GM21526 (cell line): Measurements from ENCODE around the gene SET.

Source experiments
- ATAC-seq: cut with Tn5 transposase; IDR thresholded peaks from one replicate; pipeline ENCODE4 v1.9.1; 2021; ENCODE audit warnings: moderate library complexity; ENCODE audit not compliant: unreplicated experiment, low FRiP score

The SET gene

DNA sequence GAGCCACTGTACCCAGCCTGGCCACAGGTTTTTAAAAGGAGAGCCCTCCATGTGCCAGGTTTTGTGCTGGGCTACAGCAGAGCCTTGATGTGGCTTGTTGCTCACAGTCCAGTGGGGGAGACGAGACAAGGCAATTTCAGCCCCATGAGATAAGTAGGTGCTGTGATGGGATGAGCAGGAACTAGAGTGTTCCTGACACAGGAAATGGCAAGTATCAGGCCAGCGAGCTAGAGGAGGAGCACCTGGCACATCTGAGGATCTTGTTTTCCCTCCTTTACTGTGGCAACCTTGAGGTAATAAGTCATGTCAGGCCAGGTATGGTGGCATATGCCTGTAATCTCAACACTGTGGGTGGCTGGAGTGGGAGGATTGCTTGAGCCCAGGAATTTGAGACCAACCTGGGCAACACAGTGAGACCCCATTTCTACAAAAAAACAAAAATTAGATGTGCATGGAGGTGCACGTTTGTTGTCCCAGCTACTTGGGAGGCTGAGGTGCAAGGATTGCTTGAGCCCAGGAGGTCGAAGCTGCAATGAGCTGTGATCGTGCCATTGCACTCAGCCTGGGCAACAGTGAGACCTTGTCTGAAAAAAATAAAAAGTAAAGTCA, 38.7 kb downstream of the SET start:
- no peak for ATAC-seq

DNA sequence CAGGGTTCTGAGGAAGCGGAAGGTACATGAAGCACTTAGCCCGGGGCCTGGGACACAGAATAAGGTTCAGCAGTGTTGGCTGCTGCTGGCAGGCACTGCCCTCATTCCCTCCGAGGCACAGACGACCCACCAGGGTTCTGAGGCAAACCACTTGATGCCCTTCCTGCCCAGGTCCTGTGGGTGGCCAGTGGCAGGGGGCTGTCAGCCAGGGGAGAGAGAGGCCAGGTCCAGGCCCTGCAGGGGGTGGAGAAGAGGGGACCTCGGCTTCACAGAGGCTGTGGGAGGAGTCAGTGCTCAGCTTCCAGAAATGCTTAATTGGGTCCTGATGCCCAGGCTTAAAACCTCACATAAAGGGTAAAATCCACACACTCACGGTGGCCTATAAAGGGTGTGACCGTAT, 39.3 kb downstream of the SET start:
- no peak for ATAC-seq

DNA sequence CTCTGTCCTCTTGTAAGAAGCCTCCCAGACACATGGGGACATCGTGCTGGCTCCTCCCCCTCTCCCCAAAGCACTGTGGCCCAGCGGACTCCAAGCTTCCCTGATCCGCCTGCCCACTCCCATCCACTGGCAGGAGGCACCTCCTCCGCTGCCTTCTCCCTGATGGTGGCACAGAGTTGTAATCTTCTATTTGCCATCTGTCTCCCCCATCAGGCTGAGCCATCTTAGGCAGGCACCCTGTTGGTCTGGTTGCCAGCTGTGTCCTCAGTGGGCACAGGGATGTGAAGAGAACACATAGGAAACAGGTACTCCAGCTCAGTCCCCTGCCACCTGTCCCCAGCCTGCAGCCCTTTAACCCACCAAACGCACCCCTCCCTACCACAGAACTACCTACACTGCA, 40.3 kb downstream of the SET start:
- no peak for ATAC-seq

DNA sequence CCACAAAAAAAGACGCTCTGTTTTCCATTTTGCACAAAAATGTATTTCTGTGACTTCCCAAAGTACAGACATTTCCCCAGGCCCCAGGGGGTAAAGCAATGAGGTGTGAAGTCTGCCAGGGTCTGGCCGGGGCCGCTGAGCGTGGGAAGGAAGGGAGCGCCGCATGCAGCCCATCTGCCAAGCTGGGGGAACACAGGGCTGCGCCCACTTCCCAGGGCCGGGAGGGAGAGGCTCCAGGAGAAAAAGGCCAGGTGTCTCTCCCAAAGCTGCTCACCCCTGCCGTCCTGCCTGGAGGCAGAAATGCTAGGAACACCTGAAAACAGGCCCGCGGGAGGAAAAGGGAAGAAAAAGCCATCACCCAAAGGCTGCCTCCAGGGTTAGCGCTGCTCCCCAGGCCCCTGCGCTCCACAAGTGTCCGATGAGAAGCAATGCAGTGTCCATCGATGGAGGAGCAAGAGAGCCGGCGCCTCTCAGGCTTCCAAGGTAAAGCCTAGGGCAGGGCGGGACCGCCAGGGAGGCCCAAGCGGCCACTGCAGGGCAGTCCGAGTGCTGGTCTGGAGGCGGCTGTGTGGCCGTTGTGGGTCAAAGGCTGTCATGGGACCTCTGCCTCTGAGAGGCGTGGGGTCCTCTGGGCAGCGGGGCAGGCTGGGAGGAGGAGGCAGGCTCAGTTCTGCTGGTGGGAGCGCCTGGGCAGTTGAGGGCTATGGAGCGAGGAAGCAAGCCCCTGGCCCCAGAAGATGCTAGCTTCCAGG, 40.9 kb downstream of the SET start:
- no peak for ATAC-seq

DNA sequence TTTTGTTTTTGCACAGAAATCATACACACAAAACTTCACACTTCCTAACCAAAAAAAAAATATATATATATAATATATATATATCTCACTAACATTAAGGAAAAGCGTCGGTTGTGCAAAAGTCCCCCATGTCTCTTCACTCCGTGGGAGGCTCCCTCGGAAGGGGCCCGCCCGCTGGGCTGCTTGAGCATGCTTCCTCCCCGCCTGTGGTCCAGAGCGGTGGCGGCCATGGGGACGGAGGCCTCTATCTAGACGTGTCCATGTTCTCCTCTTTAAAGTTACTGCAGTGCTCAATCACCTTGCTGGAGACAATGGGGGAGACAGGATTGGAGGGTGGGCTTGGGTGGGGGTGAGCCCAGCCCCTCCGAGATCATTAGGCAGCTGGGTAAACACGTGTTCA, 42.1 kb downstream of the SET start:
- no peak for ATAC-seq

DNA sequence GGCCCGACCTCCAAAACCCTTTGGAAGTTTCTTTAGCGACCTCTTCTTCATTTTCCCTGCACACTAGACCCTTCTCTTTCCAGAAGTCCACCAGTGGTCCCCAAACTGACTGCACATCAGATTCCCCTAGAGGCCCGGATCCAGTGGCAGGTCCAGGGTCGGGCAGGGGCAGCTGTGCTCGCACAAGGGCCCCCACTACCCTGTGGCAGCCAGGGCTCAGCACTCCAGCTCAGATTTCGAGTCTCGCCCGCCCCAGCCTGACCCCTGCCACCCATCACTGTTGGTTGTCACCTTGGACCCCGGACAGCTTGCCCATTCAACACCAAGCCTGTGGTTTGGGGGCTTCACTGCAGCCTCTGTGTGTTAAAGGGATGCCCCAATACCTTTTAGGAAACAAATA, 42.7 kb downstream of the SET start:
- no peak for ATAC-seq

DNA sequence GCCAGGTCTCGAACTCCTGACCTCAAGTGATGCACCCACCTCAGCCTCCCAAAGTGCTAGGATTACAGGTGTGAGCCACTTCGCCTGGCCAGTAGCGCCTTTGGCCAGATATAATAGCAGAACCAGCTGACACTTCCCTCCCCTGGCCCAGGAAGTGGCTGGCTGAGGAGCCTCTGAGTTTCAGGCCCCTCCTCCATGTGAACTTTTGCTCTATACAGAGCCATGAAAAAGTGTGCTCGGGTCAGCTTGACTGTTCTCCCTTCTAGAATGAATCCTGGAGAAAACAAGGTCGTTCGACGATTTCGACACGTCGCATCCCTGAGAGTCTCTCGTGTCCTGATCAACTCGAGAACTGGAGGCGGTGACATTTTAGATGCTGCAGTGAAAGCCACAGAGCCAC, 43.6 kb downstream of the SET start:
- ATAC-seq = no peak

DNA sequence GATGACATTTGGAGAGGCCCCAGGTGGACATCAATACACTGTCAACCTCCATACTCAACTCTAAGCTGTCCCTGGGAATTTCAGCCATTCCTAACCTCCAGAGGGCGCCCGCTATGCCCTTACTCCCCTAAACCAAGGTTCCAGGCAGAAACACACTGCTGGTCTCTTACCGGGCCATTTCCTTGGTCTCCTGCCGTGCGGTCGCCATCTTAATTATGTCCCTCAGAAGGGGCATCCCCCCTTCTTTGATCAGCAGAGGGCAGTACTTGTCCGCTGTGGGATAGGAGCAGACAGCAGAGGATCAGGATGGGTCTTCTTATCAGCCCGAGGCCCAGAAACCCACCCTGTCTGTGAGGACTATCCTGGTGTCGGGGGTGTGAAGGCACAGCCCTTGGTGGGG, 44.2 kb downstream of the SET start:
- ATAC-seq = no peak

DNA sequence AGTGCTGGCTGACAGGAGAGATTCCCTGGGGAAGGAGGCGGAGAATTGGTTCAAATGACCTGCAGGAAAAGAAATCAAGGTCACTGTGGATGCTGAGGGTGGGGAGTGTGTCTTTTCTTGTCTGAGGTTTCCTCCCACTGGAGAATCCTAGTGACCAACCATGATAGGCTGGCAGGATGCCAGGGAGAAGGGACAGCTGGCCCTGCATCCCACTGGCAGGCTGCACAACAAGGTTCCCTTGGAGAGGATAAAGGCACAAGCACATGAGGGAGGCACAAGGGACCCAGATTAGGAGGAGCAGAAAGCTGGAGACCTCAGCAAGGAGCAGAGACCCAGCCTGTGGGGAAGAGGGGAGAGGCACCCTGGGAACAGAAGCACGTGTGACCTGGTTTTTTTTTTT, 46.4 kb downstream of the SET start:
- ATAC-seq = no peak

DNA sequence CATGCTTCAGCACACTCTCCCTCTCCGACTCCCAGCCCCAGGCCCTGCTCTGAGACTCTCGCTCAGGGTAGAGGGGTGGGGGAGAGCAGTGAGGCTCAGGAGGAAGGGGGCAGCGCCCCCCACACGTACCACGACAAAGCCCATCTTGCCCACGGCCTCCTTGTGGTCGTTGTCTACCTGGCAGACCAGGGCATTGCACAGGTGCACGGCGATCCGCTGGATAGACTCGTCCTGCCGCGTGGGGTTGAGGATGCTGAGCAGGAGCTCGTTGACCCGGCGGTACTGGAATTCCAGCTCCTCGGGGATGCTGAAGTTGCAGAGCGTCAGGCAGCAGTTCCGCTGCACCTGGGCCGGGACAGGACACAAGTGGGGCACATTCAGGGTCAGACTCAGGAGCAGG, 53.4 kb downstream of the SET start:
- ATAC-seq = no peak

DNA sequence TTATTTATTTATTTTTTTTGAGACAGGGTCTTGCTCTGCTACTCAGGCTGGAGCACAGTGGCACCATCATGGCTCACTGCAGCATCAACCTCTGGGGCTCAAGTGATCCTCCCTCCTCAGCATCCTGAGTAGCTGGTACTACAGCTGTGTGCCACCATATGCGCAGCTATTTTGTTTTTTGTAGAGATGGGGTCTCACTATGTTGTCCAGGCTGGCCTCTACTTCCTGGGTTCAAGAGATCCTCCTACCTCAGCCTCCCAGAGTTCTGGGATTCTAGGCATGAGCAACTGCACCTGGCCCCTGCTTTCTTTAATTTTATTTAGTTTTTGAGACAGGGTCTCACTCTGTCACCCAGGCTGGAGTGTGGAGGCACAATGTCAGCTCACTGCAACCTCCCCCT, 54.4 kb downstream of the SET start:
- no peak for ATAC-seq
